ENCODE measurements around the gene SPEM2.

Gene SPEM2

GRCh38 chr17:7423679-7424078 lies 1.7 kb upstream of the SPEM2 start:
- DNase-seq, result no peak

GRCh38 chr17:7425756-7426155 lies 340 bp downstream of the SPEM2 start:
- DNase-seq, result no peak

GRCh38 chr17:7426203-7426863 lies 917 bp downstream of the SPEM2 start:
- no peak for DNase-seq

GRCh38 chr17:7426896-7427489 lies 1.6 kb downstream of the SPEM2 start:
- no peak for DNase-seq

GRCh38 chr17:7427549-7427948 lies 2.1 kb downstream of the SPEM2 start:
- DNase-seq, result no peak

GRCh38 chr17:7428557-7428956 lies 3.1 kb downstream of the SPEM2 start, which contains the start of gene SPEM3:
Gene SPEM3 (plus strand): TSS chr17:7428857. CDS start chr17:7428903, 46 bp downstream.
- DNase-seq, result no peak

GRCh38 chr17:7429722-7430121 lies 4.3 kb downstream of the SPEM2 start:
- no peak for DNase-seq

GRCh38 chr17:7431231-7431630 lies 5.8 kb downstream of the SPEM2 start:
- no peak for DNase-seq

GRCh38 chr17:7432296-7432695 lies 6.9 kb downstream of the SPEM2 start:
- no peak for DNase-seq

- DNase-seq, result peak; percentile 31 to 57
Measured at GRCh38 chr17:7435676-7436555, 10.5 kb downstream of the SPEM2 start.

- peak; percentile 18 to 19 for DNase-seq
Measured at GRCh38 chr17:7436556-7437368, 11.3 kb downstream of the SPEM2 start.

GRCh38 chr17:7437369-7437863 lies 12.0 kb downstream of the SPEM2 start:
- DNase-seq, result no peak

GRCh38 chr17:7437950-7438614 lies 12.7 kb downstream of the SPEM2 start:
- peak in 1 of 2 donors; percentile 48 for DNase-seq

GRCh38 chr17:7438656-7439460 lies 13.4 kb downstream of the SPEM2 start:
- DNase-seq, result no peak

- DNase-seq, result no peak
Measured at GRCh38 chr17:7439462-7440112, 14.2 kb downstream of the SPEM2 start, which contains the start of gene FGF11. Gene FGF11 (plus strand): TSS chr17:7439512. CDS start chr17:7439621, 109 bp downstream.

GRCh38 chr17:7440113-7440833 lies 14.9 kb downstream of the SPEM2 start:
- DNase-seq, result no peak

- DNase-seq, result peak in 1 of 2 donors; percentile 47
Measured at GRCh38 chr17:7440834-7441195, 15.4 kb downstream of the SPEM2 start.

- DNase-seq, result no peak
Measured at GRCh38 chr17:7441266-7441665, 15.8 kb downstream of the SPEM2 start.

GRCh38 chr17:7442142-7442541 lies 16.7 kb downstream of the SPEM2 start:
- DNase-seq, result no peak
